Loucy (cell line): Measurements from ENCODE around the gene DRC7.

Source experiments
- H2AFZ ChIP-seq: fragments of 200-600 bp; sonication (generic); 2 replicates; pipeline ENCODE4 v1.6.0; 2016; ENCODE audit warnings: antibody characterized with exemption, mild to moderate bottlenecking, low read length, moderate library complexity
- H3F3A ChIP-seq: fragments of 200-600 bp; 2 replicates; pipeline ENCODE4 v1.6.0; 2016; ENCODE audit warnings: antibody characterized with exemption, low read depth, mild to moderate bottlenecking
- H3K27me3 ChIP-seq: fragments of 200-600 bp; sonication (generic); 2 replicates; pipeline ENCODE4 v1.6.1; 2014; ENCODE audit warnings: low read length, mild to moderate bottlenecking; ENCODE audit not compliant: insufficient read depth, poor library complexity, severe bottlenecking
- H3K36me3 ChIP-seq: fragments of 200-600 bp; sonication (generic); 2 replicates; pipeline ENCODE4 v1.6.1; 2016; ENCODE audit warnings: low read length; ENCODE audit not compliant: insufficient read depth
- H3K4me1 ChIP-seq: fragments of 200-600 bp; sonication (generic); 2 replicates; pipeline ENCODE4 v1.5.1; 2014; ENCODE audit warnings: low read length, mild to moderate bottlenecking; ENCODE audit not compliant: insufficient read depth, poor library complexity, severe bottlenecking
- H3K4me2 ChIP-seq: fragments of 200-600 bp; sonication (generic); 2 replicates; pipeline ENCODE4 v1.6.0; 2014; ENCODE audit warnings: antibody characterized with exemption, low read length, low read depth, mild to moderate bottlenecking; ENCODE audit not compliant: poor library complexity, severe bottlenecking
- H3K4me3 ChIP-seq: fragments of 200-600 bp; sonication (generic); 2 replicates; pipeline ENCODE4 v1.5.1; 2014; ENCODE audit warnings: low read length, mild to moderate bottlenecking, mixed read lengths; ENCODE audit not compliant: poor library complexity, severe bottlenecking
- H3K79me2 ChIP-seq: fragments of 200-600 bp; sonication (generic); 2 replicates; pipeline ENCODE4 v1.6.1; 2014; ENCODE audit warnings: low read length; ENCODE audit not compliant: insufficient read depth
- H3K9ac ChIP-seq: fragments of 200-600 bp; sonication (generic); 2 replicates; pipeline ENCODE4 v1.6.0; 2014; ENCODE audit warnings: mild to moderate bottlenecking, low read depth, low read length, moderate library complexity; ENCODE audit not compliant: poor library complexity, severe bottlenecking
- H3K9me2 ChIP-seq: fragments of 200-600 bp; sonication (generic); replicated peaks from 2 replicates; pipeline ENCODE4 v1.6.1; 2016; ENCODE audit warnings: low read depth, low read length, mixed read lengths
- H3K9me3 ChIP-seq: fragments of 200-600 bp; sonication (generic); 2 replicates; pipeline ENCODE4 v1.6.1; 2014; ENCODE audit warnings: mild to moderate bottlenecking, antibody characterized with exemption, low read length, low read depth; ENCODE audit not compliant: insufficient read depth
- H4K20me1 ChIP-seq: fragments of 200-600 bp; sonication (generic); 2 replicates; pipeline ENCODE4 v1.6.0; 2014; ENCODE audit warnings: antibody characterized with exemption, low read length, mild to moderate bottlenecking; ENCODE audit not compliant: insufficient read depth, poor library complexity, severe bottlenecking
- CTCF ChIP-seq: fragments of 200-600 bp; sonication (generic); conservative IDR thresholded peaks from 2 replicates; pipeline ENCODE4 v1.5.1; 2014; ENCODE audit warnings: mild to moderate bottlenecking, antibody characterized with exemption, low read length
- EZH2phosphoT487 ChIP-seq: fragments of 200-600 bp; IDR thresholded peaks from 2 replicates; pipeline ENCODE4 v1.6.1; 2018; ENCODE audit warnings: antibody characterized with exemption, mild to moderate bottlenecking, moderate library complexity, borderline replicate concordance

DRC7 gene

GRCh38 chr16:57688487-57688986, 6.1 kb upstream of the DRC7 start:
- H3K9me2 ChIP-seq, result no peaks in the 10 kb centered on the region
- H3K79me2 ChIP-seq, result peaks cover 26% of the 10 kb centered on the region
- peak overlapping the region; percentile 77 for H3K4me3 ChIP-seq
- peak overlapping the region; percentile 98 for H3K9ac ChIP-seq
- TF ChIP-seq CTCF (no peak), EZH2phosphoT487 (no peak)
- H3F3A ChIP-seq, result peaks cover 8% of the 10 kb centered on the region
- no peaks in the 10 kb centered on the region for H3K36me3 ChIP-seq
- peak overlapping the region; percentile 95 for H3K4me2 ChIP-seq
- no peaks in the 10 kb centered on the region for H4K20me1 ChIP-seq
- no peak overlapping the region for H2AFZ ChIP-seq
- no peaks in the 10 kb centered on the region for H3K9me3 ChIP-seq
- no peaks in the 10 kb centered on the region for H3K27me3 ChIP-seq
- H3K4me1 ChIP-seq, result peaks cover 50% of the 10 kb centered on the region

DNA sequence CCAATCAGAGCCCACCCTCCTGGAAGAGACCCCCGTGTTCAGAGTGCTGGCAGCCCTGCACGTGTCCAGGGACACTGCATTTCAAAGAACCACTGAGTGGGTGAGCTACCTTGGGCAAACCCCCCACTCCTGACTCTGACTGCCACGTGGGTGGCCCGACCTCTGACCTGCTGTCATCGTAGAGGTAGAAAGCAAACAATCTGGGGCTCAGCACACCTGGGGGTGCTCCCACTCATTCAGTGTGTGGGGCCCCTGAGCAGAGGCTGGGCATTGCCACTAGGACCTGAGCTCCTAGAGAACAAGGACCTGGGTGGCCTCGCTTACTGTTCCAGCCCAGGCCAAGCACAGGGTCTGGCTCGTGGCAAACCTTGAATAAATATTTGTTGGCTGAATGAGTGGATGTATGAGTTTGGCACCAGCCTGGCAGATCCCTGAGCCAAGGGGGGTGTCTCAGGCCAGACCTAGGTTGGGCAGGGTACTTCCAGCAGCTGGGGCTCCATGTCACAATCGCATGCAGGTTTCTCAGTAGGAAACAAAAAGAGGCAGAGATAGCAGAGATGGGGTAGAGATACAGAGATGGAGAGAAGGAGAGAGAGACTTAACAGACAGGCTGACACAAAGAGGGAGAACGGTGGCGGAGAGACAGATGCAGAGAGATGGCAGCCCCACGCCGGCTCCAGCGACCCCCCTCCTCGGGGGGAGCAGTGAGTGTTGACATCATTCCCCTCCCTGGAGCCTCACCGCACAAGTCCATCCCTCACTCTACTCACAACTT, 5.4 kb upstream of the DRC7 start:
- H3K4me2 ChIP-seq, result peak overlapping the region; percentile 95

DNA sequence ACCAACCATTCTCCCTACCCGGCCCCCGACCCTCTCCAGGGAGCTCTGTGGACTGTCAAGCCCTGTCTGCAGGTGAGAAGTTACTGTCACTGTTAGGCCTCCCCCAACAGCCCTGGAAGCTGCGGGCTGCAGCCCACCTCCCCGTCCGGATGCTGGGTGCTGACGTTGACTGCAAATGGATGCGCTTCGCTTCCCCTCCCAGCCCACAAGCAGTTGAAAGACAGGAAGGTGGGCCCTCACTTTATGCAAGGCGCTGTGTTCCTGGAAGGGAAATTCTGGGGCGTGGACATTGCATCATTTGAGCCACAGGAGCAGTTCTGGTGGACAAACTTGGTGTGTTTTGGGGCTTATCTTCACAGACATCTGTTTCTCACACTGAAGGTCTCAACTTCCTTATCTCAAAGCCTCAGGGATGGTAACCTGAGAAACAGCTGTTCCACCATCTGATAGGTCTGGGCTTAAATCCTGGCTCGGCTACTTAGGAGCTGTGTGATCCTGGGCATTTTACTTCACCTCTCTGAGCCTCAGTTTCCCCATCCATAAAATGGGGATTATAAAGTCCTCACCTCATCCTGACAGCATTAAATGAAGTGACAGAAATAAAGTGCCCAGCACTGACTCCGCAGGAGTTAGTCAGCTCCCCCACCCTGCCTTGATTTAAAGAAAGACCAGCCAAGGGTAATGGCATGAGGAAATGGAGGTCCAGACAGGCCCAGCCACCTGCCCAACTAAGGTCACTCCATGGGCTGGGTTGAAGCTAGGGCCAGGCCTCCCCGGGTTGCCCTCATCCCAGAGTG, 4.6 kb upstream of the DRC7 start:
- peak overlapping the region; percentile 95 for H3K4me2 ChIP-seq
- peak overlapping the region; percentile 98 for H3K9ac ChIP-seq
- no peaks in the 10 kb centered on the region for H3K9me3 ChIP-seq
- H3F3A ChIP-seq, result peaks cover 8% of the 10 kb centered on the region
- no peaks in the 10 kb centered on the region for H3K27me3 ChIP-seq
- no peaks in the 10 kb centered on the region for H4K20me1 ChIP-seq
- H3K36me3 ChIP-seq, result no peaks in the 10 kb centered on the region
- peaks cover 26% of the 10 kb centered on the region for H3K79me2 ChIP-seq
- no peaks in the 10 kb centered on the region for H3K9me2 ChIP-seq
- peak overlapping the region; percentile 77 for H3K4me3 ChIP-seq
- H3K4me1 ChIP-seq, result peaks cover 64% of the 10 kb centered on the region
- H2AFZ ChIP-seq, result no peak overlapping the region
- no peak for TF ChIP-seq CTCF
- TF ChIP-seq EZH2phosphoT487, result no peak

More for the DNA sequence above, 5.4 kb upstream of the DRC7 start:
- Histone ChIP-seq H3K36me3 (no peaks in the 10 kb centered on the region), H3K4me1 (peaks cover 56% of the 10 kb centered on the region), H4K20me1 (no peaks in the 10 kb centered on the region), H3K79me2 (peaks cover 26% of the 10 kb centered on the region), H3K27me3 (no peaks in the 10 kb centered on the region), H3K9me3 (no peaks in the 10 kb centered on the region), H2AFZ (no peak overlapping the region), H3K4me3 (peak overlapping the region; percentile 77), H3K9ac (peak overlapping the region; percentile 98), H3K9me2 (no peaks in the 10 kb centered on the region), H3F3A (peaks cover 8% of the 10 kb centered on the region)
- TF ChIP-seq EZH2phosphoT487, result no peak
- no peak for TF ChIP-seq CTCF
